HEK293 (cell line): ENCODE data around the gene KRTCAP2.

ENCODE experiments used
- AEBP2 ChIP-seq: fragments of 450-650 bp; formaldehyde crosslinking; IDR thresholded peaks from 2 replicates; pipeline ENCODE4 v1.5.1; 2016; ENCODE audit warnings: missing biosample characterization, missing genetic modification characterization, borderline replicate concordance
- ATF2 ChIP-seq: fragments of 450-650 bp; formaldehyde crosslinking; IDR thresholded peaks from 2 replicates; pipeline ENCODE4 v1.5.1; 2016; ENCODE audit warnings: missing biosample characterization, missing genetic modification characterization, low read depth
- GLIS1 ChIP-seq: fragments of 450-650 bp; formaldehyde crosslinking; IDR thresholded peaks from 2 replicates; pipeline ENCODE4 v1.5.1; 2016; ENCODE audit warnings: missing biosample characterization, missing genetic modification characterization
- PBX3 ChIP-seq: sonication (generic); formaldehyde crosslinking; IDR thresholded peaks from 2 replicates; pipeline ENCODE4 v1.8.1; 2022; ENCODE audit warnings: mild to moderate bottlenecking, moderate library complexity, missing genetic modification reagents
- PRDM10 ChIP-seq: fragments of 450-650 bp; formaldehyde crosslinking; IDR thresholded peaks from 2 replicates; pipeline ENCODE4 v1.5.1; 2016; ENCODE audit warnings: missing biosample characterization, missing genetic modification characterization
- PRDM6 ChIP-seq: fragments of 450-650 bp; formaldehyde crosslinking; IDR thresholded peaks from 2 replicates; pipeline ENCODE4 v1.5.1; 2017; ENCODE audit warnings: missing biosample characterization, missing genetic modification characterization
- ZFP37 ChIP-seq: fragments of 450-650 bp; formaldehyde crosslinking; IDR thresholded peaks from 2 replicates; pipeline ENCODE4 v1.5.1; 2016; ENCODE audit warnings: missing biosample characterization, missing genetic modification characterization
- ZFP41 ChIP-seq: fragments of 450-650 bp; formaldehyde crosslinking; IDR thresholded peaks from 2 replicates; pipeline ENCODE4 v1.5.1; 2016; ENCODE audit warnings: missing biosample characterization, missing genetic modification characterization, borderline replicate concordance
- ZNF211 ChIP-seq: fragments of 450-650 bp; formaldehyde crosslinking; IDR thresholded peaks from 2 replicates; pipeline ENCODE4 v1.5.1; 2016; ENCODE audit warnings: low read depth, missing biosample characterization, missing genetic modification characterization
- ZNF24 ChIP-seq: fragments of 450-650 bp; formaldehyde crosslinking; IDR thresholded peaks from 2 replicates; pipeline ENCODE4 v1.5.1; 2016; ENCODE audit warnings: missing biosample characterization, missing genetic modification characterization
- ZNF433 ChIP-seq: fragments of 450-650 bp; formaldehyde crosslinking; IDR thresholded peaks from 2 replicates; pipeline ENCODE4 v1.5.1; 2016; ENCODE audit warnings: missing biosample characterization, missing genetic modification characterization, low read depth
- ZNF48 ChIP-seq: fragments of 450-650 bp; formaldehyde crosslinking; IDR thresholded peaks from 2 replicates; pipeline ENCODE4 v1.5.1; 2016; ENCODE audit warnings: missing biosample characterization, missing genetic modification characterization
- ZNF518A ChIP-seq: fragments of 450-650 bp; formaldehyde crosslinking; conservative IDR thresholded peaks from 2 replicates; pipeline ENCODE4 v1.5.1; 2016; ENCODE audit warnings: low read depth, missing biosample characterization, missing genetic modification characterization
- ZNF530 ChIP-seq: fragments of 450-650 bp; formaldehyde crosslinking; IDR thresholded peaks from 2 replicates; pipeline ENCODE4 v1.5.1; 2016; ENCODE audit warnings: low read depth, missing biosample characterization, missing genetic modification characterization
- ZNF544 ChIP-seq: fragments of 450-650 bp; formaldehyde crosslinking; IDR thresholded peaks from 2 replicates; pipeline ENCODE4 v1.5.0; 2017; ENCODE audit warnings: missing biosample characterization, missing genetic modification characterization
- ZNF571 ChIP-seq: fragments of 450-650 bp; formaldehyde crosslinking; IDR thresholded peaks from 2 replicates; pipeline ENCODE4 v1.5.0; 2017; ENCODE audit warnings: missing biosample characterization, missing genetic modification characterization
- ZNF626 ChIP-seq: fragments of 450-650 bp; sonication (Bioruptor Pico); formaldehyde crosslinking; IDR thresholded peaks from 2 replicates; pipeline ENCODE4 v1.5.1; 2018; ENCODE audit warnings: missing biosample characterization, missing genetic modification characterization, inconsistent platforms
- ZNF670 ChIP-seq: fragments of 450-650 bp; formaldehyde crosslinking; IDR thresholded peaks from 2 replicates; pipeline ENCODE4 v1.5.1; 2016; ENCODE audit warnings: missing biosample characterization, missing genetic modification characterization, low read depth
- ZNF677 ChIP-seq: fragments of 450-650 bp; IDR thresholded peaks from 2 replicates; pipeline ENCODE4 v1.5.0; 2018; ENCODE audit warnings: missing biosample characterization, mild to moderate bottlenecking, missing genetic modification characterization, moderate library complexity
- ZNF707 ChIP-seq: fragments of 450-650 bp; formaldehyde crosslinking; IDR thresholded peaks from 2 replicates; pipeline ENCODE4 v1.5.1; 2016; ENCODE audit warnings: missing biosample characterization, missing genetic modification characterization
- ZSCAN23 ChIP-seq: fragments of 450-650 bp; formaldehyde crosslinking; IDR thresholded peaks from 2 replicates; pipeline ENCODE4 v1.5.1; 2016; ENCODE audit warnings: missing biosample characterization, missing genetic modification characterization
- ZSCAN30 ChIP-seq: fragments of 450-650 bp; IDR thresholded peaks from 2 replicates; pipeline ENCODE4 v1.5.1; 2018; ENCODE audit warnings: missing biosample characterization, mild to moderate bottlenecking, missing genetic modification characterization, moderate library complexity

Gene KRTCAP2

GRCh38 chr1:155127105-155127966 is 45.8 kb downstream of the KRTCAP2 start, which contains the start of gene EFNA1 (continued):
- TF ChIP-seq ZNF518A (tag by site-specific recombination) (no peak), ZFP41 (tag by site-specific recombination) (no peak), PRDM10 (tag by site-specific recombination) (peak; percentile 54), PRDM6 (tag by site-specific recombination) (0 out of 2 replicates have a peak, but pooled peaks have one; percentile 23), ZNF670 (no peak), ZSCAN30 (peak; percentile 44; the same call in 1 of the 2 replicates), ZFP37 (tag by site-specific recombination) (no peak), GLIS1 (tag by site-specific recombination) (peak; percentile 70), ZSCAN23 (tag by site-specific recombination) (0 out of 2 replicates have a peak, but pooled peaks have one; percentile 64), ZNF530 (tag by site-specific recombination) (no peak), AEBP2 (tag by site-specific recombination) (no peak), ATF2 (tag by site-specific recombination) (peak; percentile 63), ZNF626 (tag by site-specific recombination) (no peak), ZNF24 (tag by site-specific recombination) (no peak; the same call in 1 of the 2 replicates), PBX3 (CRISPR knock-in tag) (no peak), ZNF211 (tag by site-specific recombination) (no peak), ZNF707 (tag by site-specific recombination) (no peak), ZNF433 (tag by site-specific recombination) (no peak), ZNF571 (tag by site-specific recombination) (no peak), ZNF677 (no peak), ZNF544 (tag by site-specific recombination) (no peak), ZNF48 (tag by site-specific recombination) (no peak)
